GM10248 (cell line): Measurements from ENCODE around the gene PALLD.

ENCODE experiments used
- CTCF ChIA-PET: fragments of 300-600 bp; sonication (Branson Sonifier 250); formaldehyde crosslinking; extraction: SDS; loops from one replicate; lab custom pipeline; 2021; ENCODE audit warnings: antibody characterized with exemption; lab: Yijun Ruan, JAX
- POLR2A ChIA-PET: fragments of 350-650 bp; sonication (Branson Sonifier 250); formaldehyde crosslinking; extraction: SDS; loops from one replicate; lab custom pipeline; 2020; ENCODE audit warnings: antibody characterized with exemption; lab: Yijun Ruan, JAX
- DNase-seq: peaks from one replicate; pipeline ENCODE4 v3.0.0; 2012; ENCODE audit errors: extremely low spot score
- TF ChIP-seq, protein P1 (sequence below): IDR thresholded peaks from 2 replicates; pipeline ENCODE4 v1.5.1; 2012; ENCODE audit warnings: mild to moderate bottlenecking, low read depth; ENCODE audit errors: extremely low read depth, missing control alignments, control extremely low read depth

Gene PALLD

GRCh38 chr4:168881781-168882420 is 385.0 kb downstream of the PALLD start:
- ChIA-PET POLR2A (no interaction called here), CTCF (interaction anchor here (0.6 to 2.6 kb wide), 2 partner anchors 10 to 16 kb away, joined by 3 to 9 read pairs; no protein-coding TSS in a partner anchor)
- TF ChIP-seq, protein P1, sequence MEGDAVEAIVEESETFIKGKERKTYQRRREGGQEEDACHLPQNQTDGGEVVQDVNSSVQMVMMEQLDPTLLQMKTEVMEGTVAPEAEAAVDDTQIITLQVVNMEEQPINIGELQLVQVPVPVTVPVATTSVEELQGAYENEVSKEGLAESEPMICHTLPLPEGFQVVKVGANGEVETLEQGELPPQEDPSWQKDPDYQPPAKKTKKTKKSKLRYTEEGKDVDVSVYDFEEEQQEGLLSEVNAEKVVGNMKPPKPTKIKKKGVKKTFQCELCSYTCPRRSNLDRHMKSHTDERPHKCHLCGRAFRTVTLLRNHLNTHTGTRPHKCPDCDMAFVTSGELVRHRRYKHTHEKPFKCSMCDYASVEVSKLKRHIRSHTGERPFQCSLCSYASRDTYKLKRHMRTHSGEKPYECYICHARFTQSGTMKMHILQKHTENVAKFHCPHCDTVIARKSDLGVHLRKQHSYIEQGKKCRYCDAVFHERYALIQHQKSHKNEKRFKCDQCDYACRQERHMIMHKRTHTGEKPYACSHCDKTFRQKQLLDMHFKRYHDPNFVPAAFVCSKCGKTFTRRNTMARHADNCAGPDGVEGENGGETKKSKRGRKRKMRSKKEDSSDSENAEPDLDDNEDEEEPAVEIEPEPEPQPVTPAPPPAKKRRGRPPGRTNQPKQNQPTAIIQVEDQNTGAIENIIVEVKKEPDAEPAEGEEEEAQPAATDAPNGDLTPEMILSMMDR = no peak
- no peak for DNase-seq

DNA sequence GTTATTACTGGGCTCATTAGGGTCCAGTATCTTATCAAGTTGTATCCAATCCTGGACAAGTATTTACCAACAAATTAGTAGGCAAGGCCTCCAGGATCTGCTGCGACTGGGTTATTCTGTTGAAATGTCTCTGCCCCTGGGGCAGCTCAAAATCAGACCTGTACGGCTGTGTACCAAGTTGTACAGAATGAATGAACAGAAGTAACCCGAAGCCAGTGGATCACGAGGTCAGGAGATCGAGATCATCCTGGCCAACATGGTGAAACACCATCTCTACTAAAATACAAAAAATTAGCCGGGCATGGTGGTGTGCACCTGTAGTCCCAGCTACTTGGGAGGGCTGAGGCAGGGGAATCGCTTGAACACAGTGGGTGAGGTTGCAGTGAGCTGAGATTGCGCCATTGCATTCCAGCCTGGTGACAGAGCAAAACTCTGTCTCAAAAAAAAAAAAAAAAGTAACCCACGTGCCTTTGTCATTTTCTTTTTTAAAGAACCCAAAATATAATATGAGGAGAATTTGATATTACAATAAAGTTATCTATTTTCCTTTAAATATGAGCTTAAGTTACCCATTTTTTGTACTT is 385.9 kb downstream of the PALLD start:
- CTCF ChIA-PET = interaction anchor here (0.6 to 2.6 kb wide), 3 partner anchors 10 to 40 kb away, joined by 3 to 9 read pairs (median 3); no protein-coding TSS in a partner anchor
- POLR2A ChIA-PET = interaction anchor here (0.7 kb wide), 1 partner anchor 1181 kb away, joined by 3 read pairs; no protein-coding TSS in a partner anchor
- DNase-seq = no peak
- TF ChIP-seq, protein P1 = no peak

DNA sequence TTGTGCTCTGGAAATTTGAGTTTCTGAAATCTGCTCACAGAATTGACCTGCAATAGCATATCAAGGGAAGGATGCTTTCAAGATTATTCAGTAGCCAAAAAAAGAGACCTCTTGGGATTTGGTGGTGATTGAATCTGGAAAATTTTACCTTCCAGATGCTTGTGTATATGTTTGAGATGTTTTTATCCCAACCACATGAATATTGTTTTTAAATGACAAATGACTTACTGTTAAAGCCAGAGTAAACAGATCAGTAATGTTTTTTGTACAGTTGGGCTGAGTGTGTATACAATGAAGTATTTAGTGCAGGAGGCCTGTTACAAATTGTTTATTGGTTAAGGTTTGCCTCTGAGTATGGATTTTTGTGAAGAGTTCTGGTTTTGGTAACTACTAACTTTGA is 386.7 kb downstream of the PALLD start:
- TF ChIP-seq, protein P1 = no peak
- no peak for DNase-seq
- POLR2A ChIA-PET = interaction anchor here (0.7 kb wide), 1 partner anchor 1180 kb away, joined by 3 read pairs; no protein-coding TSS in a partner anchor
- CTCF ChIA-PET = interaction anchor here (1.0 to 2.6 kb wide), 2 partner anchors 9 to 39 kb away, joined by 3 to 9 read pairs; no protein-coding TSS in a partner anchor

DNA sequence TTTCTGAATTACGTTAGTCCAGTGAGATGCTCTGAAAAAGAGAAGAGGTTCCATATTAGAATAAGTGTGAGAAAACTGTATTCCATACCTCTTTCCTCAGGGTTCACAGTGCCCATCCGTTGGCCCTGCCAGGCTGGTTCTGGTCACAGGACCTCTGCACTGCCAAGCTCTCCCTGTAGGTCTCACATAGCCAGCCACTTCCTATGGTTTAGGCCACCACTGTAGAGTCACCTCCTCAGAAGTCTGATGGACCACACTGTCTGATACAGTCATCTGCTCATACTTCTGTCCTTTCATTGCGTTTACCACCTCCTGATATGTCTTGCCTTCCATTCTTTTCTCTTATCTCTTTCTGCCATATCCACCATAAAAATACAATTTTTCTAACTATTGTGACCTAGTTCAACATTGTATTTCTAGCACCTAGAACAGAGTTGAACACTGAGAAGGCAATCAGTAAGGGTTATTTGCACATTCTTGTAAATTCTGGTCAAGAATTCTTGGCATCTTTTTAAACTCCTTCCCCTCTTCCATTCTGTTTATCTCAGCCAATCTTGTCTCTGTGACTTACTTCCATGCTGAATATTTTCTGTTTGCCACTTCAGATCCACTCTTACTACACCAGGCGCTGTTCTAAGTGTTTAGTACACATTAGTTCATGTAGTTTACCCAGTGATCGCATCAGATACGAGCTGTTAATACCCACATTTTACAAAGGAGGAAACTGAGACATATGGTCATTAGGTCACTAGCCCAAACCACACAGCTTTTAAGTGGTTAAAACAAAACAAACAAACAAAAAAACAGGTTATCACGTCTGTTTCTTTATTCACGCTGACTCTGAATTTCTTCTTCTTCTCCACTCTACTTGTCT is 387.6 kb downstream of the PALLD start:
- no peak for DNase-seq
- TF ChIP-seq, protein P1 = no peak
- POLR2A ChIA-PET = no interaction called here
- CTCF ChIA-PET = no interaction called here

- TF ChIP-seq, protein P1 = no peak
- POLR2A ChIA-PET = interaction anchor here (0.6 kb wide), 1 partner anchor 115 kb away, joined by 3 read pairs; no protein-coding TSS in a partner anchor
- DNase-seq = no peak
- CTCF ChIA-PET = interaction anchor here (1.1 kb wide), 1 partner anchor 38 kb away, joined by 3 read pairs; no protein-coding TSS in a partner anchor
These were observed 388.5 kb downstream of the PALLD start for GRCh38 chr4:168885400-168885799.

DNA sequence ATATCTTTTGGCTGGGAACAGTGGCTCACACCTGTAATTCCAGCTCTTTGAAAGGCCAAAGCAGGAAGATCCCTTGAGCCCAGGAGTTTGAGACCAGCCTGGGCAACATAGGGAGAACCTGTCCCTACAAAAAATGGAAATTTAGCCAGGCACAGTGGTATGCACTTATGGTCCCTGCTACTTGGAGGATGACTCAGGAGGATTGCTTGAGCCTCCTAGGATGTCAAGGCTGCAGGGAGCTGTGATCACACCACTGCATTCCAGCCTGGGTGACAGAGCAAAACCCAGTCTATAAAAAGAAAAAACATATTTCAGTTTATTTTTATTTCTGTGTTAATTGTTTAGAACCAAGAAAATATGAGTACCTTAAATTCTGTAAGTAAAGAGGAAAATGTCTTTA is 389.5 kb downstream of the PALLD start:
- ChIA-PET CTCF (interaction anchor here (1.1 to 1.9 kb wide), 2 partner anchors 13 to 37 kb away, joined by 3 to 4 read pairs; no protein-coding TSS in a partner anchor), POLR2A (no interaction called here)
- TF ChIP-seq, protein P1 = no peak
- DNase-seq = no peak
